Measurements from ENCODE around the gene MAPK1IP1L.

DNA sequence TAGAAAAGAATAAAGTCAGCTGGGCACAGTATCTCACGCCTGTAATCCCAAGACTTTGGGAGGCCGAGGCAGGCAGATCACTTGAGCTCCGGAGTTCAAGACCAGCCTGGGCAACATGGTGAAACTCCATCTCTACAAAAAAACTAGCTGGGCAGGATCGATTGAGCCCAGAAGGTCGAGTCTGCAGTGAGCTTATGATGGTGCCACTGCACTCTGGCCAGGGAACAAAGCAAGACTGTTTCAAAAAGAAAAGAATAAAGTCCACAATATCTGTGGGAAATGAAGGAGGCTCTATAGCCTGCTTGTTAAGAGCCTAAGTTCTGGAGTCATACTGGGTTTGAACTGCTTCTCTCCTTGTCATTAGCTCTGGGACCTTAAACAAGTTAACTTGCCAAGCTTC lies 7.9 kb downstream of the MAPK1IP1L start:
- no peak for TF ChIP-seq POLR2A (IDR thresholded peaks at IDR 0.05)
- no peak for TF ChIP-seq CTCF (IDR thresholded peaks at IDR 0.05 in 8 of 11, conservative IDR thresholded peaks at IDR 0.05 in 3 of 11)
